ENCODE measurements around the gene MLNR.

MLNR gene, protein sequence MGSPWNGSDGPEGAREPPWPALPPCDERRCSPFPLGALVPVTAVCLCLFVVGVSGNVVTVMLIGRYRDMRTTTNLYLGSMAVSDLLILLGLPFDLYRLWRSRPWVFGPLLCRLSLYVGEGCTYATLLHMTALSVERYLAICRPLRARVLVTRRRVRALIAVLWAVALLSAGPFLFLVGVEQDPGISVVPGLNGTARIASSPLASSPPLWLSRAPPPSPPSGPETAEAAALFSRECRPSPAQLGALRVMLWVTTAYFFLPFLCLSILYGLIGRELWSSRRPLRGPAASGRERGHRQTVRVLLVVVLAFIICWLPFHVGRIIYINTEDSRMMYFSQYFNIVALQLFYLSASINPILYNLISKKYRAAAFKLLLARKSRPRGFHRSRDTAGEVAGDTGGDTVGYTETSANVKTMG

GRCh38 chr13:49220036-49220855 is at the start of gene MLNR:
Gene MLNR (plus strand): TSS chr13:49220338. CDS start chr13:49220338, 0 bp downstream.
- H3K4me3 ChIP-seq (replicated peaks; ENCODE audit: low read depth, low read length), result no peak within 1 kb of the TSS
- DNase-seq (ENCODE audit: extremely low read depth, low read depth), result no peak

DNA sequence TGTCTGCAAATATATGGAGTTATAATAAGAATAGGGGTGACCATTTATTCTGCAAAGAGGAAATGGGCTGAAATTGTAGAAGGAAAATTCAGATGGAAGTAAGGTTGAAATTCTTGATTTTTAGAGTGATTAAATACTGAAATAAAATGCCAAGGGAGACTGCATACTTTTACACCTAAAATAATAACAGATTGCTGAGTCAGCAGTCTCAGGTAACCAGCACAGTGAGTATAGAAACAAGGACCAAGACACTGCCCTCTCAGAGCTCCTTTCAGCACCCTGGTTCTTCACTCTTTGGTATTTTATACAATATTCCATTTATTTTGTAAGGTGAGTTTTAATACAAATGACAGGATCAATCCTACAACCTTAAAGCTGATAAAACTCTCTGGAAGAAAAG is 48.8 kb upstream of the MLNR start:
- no peak for DNase-seq (ENCODE audit: extremely low read depth, low read depth)
- no peak for TF ChIP-seq CTCF (IDR thresholded peaks at IDR 0.05; ENCODE audit: low read depth, low read length, missing control alignments)
- H3K4me3 ChIP-seq (replicated peaks; ENCODE audit: low read depth, low read length), result no peak overlapping the region

More at GRCh38 chr13:49220036-49220855, at the start of gene MLNR:
- no peak for TF ChIP-seq CTCF (IDR thresholded peaks at IDR 0.05; ENCODE audit: low read depth, low read length, missing control alignments)

- no peak for DNase-seq (ENCODE audit: extremely low read depth, low read depth)
- H3K4me3 ChIP-seq (replicated peaks; ENCODE audit: low read depth, low read length), result no peak overlapping the region
- TF ChIP-seq CTCF (IDR thresholded peaks at IDR 0.05; ENCODE audit: low read depth, low read length, missing control alignments), result no peak
These were observed 36.3 kb upstream of the MLNR start for GRCh38 chr13:49183672-49184325.

DNA sequence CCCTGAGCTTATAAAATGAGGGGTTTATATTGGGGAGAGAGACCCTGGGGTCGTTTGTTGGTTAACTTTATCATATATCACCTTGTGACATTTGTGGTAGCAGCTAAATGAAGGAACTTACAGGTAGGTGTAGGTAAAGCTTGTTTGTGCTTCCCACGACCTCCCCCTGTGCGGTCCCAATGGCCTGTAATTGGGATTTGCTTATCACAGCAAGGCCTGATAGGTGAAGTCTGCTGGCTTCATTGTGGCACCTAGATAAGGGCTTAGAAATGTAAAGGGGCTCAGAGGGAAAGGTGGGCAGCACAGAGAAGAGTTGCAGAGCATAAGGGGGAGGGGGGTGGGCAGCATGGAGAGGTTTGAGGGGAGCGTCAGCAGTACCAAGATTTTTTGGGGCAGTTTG is 35.5 kb upstream of the MLNR start:
- no peak overlapping the region for H3K4me3 ChIP-seq (replicated peaks; ENCODE audit: low read depth, low read length)
- no peak for DNase-seq (ENCODE audit: extremely low read depth, low read depth)
- no peak for TF ChIP-seq CTCF (IDR thresholded peaks at IDR 0.05; ENCODE audit: low read depth, low read length, missing control alignments)

- no peak for DNase-seq (ENCODE audit: extremely low read depth, low read depth)
- TF ChIP-seq CTCF (IDR thresholded peaks at IDR 0.05; ENCODE audit: low read depth, low read length, missing control alignments), result no peak
- H3K4me3 ChIP-seq (replicated peaks; ENCODE audit: low read depth, low read length), result no peak overlapping the region
These were observed 34.9 kb upstream of the MLNR start for GRCh38 chr13:49185264-49185663.

GRCh38 chr13:49190901-49191300 is 29.2 kb upstream of the MLNR start:
- no peak overlapping the region for H3K4me3 ChIP-seq (replicated peaks; ENCODE audit: low read depth, low read length)
- no peak for DNase-seq (ENCODE audit: extremely low read depth, low read depth)
- TF ChIP-seq CTCF (IDR thresholded peaks at IDR 0.05; ENCODE audit: low read depth, low read length, missing control alignments), result no peak
